MCF 10A (cell line): Measurements from ENCODE around the gene HFM1. TPM values are rescaled to one million over a fixed set of nuclear protein-coding genes. Genes with fewer than 3 reads are reported as not detected.
"Not testable (repeated sequence)": the region's sequence is repeated elsewhere in the genome, so short reads cannot be mapped to it uniquely, and the experiment has no call there.

Experiments
- BruUV-seq: library from RNA; stranded (reverse); fragments of 400-500 nt; replicated peaks from 2 replicates; lab custom pipeline; 2021; lab: Mats Ljungman, UMichigan
- CTCF ChIA-PET: fragments of 300-600 bp; sonication (Branson Sonifier 250); formaldehyde crosslinking; extraction: SDS; loops from one replicate; lab custom pipeline; 2021; ENCODE audit warnings: antibody characterized with exemption, inconsistent platforms; lab: Yijun Ruan, JAX
- POLR2A ChIA-PET: fragments of 300-600, 350-650 bp; sonication (Branson Sonifier 250); formaldehyde crosslinking; extraction: SDS; loops from one replicate; lab custom pipeline; 2020; ENCODE audit warnings: antibody characterized with exemption, inconsistent platforms; lab: Yijun Ruan, JAX
- DNase-seq: peaks from one replicate; pipeline ENCODE4 v3.0.0-alpha.2; 2018; ENCODE audit not compliant: unreplicated experiment
- H3K27ac Mint-ChIP-seq: one replicate; pipeline ENCODE4 v1.8.0; 2022; ENCODE audit warnings: mild to moderate bottlenecking, low read depth, mixed read lengths; ENCODE audit not compliant: unreplicated experiment
- H3K27me3 Mint-ChIP-seq: one replicate; pipeline ENCODE4 v1.8.0; 2022; ENCODE audit warnings: mixed read lengths; ENCODE audit not compliant: insufficient read depth, unreplicated experiment
- H3K36me3 Mint-ChIP-seq: one replicate; pipeline ENCODE4 v1.8.0; 2022; ENCODE audit warnings: mild to moderate bottlenecking, moderate library complexity, mixed read lengths; ENCODE audit not compliant: insufficient read depth, unreplicated experiment
- H3K4me1 Mint-ChIP-seq: one replicate; pipeline ENCODE4 v1.8.0; 2022; ENCODE audit warnings: mixed read lengths; ENCODE audit not compliant: insufficient read depth, unreplicated experiment
- H3K4me3 Mint-ChIP-seq: one replicate; pipeline ENCODE4 v1.8.0; 2022; ENCODE audit warnings: mild to moderate bottlenecking, moderate library complexity, mixed read lengths; ENCODE audit not compliant: unreplicated experiment
- H3K9me3 Mint-ChIP-seq: one replicate; pipeline ENCODE4 v1.8.0; 2022; ENCODE audit warnings: mixed read lengths; ENCODE audit not compliant: unreplicated experiment
- intact Hi-C: fragments of 100-400 bp; cut with micrococcal nuclease; formaldehyde crosslinking; loops from 2 replicates; pipeline ENCODE4 v1.14.1; 2022
- total RNA-seq: library from RNA; stranded (reverse); gene quantifications from 2 replicates; pipeline ENCODE4 v1.2.3, GENCODE V29; 2022
- TF ChIP-seq, protein P1 (sequence below): fragments of 200-600 bp; IDR thresholded peaks from one replicate; pipeline ENCODE4 v1.8.0; 2022; ENCODE audit warnings: antibody characterized with exemption, mild to moderate bottlenecking; ENCODE audit not compliant: unreplicated experiment

The HFM1 gene
- total RNA-seq, 1 experiment from 2014 or later = not detected

DNA sequence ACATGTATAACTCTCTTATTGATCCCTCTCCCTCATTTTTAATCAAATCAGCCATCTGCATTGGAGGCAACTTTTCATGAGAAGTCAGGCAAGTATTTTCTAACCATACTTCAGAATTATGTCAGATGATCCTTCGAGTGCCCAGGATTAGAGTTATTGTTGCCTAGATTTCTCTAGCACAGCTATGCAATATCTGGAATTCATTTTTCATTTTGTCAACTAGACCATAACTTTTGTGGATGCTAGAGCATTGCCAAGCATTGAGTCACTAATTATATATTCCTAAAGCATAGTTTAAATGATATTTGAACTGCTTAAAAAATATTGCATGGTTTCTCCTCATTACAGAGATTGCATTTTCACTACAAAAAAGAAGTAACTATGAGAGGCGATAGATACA lies 21.2 kb downstream of the HFM1 start:
- Mint-ChIP-seq H3K9me3 (no peaks in the 10 kb centered on the region), H3K36me3 (no peaks in the 10 kb centered on the region), H3K27me3 (peaks cover 49% of the 10 kb centered on the region), H3K4me3 (no peak overlapping the region), H3K4me1 (no peaks in the 10 kb centered on the region), H3K27ac (no peak overlapping the region)
- no TSS peak for BruUV-seq
- intact Hi-C loops = no loop called here
- no peak for DNase-seq
- ChIA-PET POLR2A (interaction anchor here (0.7 kb wide), 1 partner anchor 30 kb away, joined by 4 read pairs; no protein-coding TSS in a partner anchor), CTCF (interaction anchor here (0.6 to 2.7 kb wide), 2 partner anchors 17 to 368 kb away, joined by 3 to 8 read pairs; no protein-coding TSS in a partner anchor)
- TF ChIP-seq, protein P1, sequence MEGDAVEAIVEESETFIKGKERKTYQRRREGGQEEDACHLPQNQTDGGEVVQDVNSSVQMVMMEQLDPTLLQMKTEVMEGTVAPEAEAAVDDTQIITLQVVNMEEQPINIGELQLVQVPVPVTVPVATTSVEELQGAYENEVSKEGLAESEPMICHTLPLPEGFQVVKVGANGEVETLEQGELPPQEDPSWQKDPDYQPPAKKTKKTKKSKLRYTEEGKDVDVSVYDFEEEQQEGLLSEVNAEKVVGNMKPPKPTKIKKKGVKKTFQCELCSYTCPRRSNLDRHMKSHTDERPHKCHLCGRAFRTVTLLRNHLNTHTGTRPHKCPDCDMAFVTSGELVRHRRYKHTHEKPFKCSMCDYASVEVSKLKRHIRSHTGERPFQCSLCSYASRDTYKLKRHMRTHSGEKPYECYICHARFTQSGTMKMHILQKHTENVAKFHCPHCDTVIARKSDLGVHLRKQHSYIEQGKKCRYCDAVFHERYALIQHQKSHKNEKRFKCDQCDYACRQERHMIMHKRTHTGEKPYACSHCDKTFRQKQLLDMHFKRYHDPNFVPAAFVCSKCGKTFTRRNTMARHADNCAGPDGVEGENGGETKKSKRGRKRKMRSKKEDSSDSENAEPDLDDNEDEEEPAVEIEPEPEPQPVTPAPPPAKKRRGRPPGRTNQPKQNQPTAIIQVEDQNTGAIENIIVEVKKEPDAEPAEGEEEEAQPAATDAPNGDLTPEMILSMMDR = no peak

DNA sequence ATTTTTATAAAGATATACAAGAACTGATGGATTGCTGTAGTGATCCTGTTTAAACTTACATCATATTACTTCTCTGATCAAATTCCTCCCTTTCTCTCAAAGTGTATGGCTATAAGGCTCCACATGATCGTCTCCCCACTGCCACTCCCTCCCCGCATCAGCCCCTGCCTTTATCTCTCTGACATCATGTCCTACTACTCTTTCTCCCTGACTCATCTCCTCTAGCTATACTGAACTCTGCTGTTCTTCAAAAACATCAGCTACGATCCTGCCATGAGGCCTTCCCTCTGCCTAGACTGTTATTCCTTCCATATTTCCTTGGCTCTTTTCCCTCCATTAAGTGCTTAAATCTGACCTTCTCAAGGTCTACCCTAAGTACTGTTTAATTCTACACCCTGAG lies 22.8 kb downstream of the HFM1 start:
- intact Hi-C loops = no loop called here

DNA sequence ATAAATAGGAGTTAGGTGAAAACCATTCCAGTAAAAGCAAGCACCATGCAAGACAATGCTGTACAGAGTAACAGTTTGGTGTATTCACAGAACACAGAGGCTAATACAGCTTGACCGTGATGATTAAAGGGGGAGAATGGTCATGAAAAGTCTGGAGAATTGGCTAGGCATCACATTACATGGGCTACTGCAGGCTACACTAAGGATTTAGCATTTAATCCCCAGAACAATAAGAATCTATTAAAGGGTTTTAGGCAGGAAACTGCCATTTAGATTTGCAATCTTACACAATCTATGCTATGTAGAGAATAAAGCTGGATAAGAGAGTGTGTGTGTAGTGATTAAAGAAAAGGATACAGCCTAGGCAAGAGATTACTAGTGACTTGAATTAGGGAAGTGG lies 30.6 kb downstream of the HFM1 start:
- TF ChIP-seq, protein P1 = no peak
- POLR2A ChIA-PET = no interaction called here
- Mint-ChIP-seq H3K27me3 (peaks cover 44% of the 10 kb centered on the region), H3K4me1 (no peaks in the 10 kb centered on the region), H3K36me3 (no peaks in the 10 kb centered on the region), H3K4me3 (no peak overlapping the region), H3K27ac (no peak overlapping the region), H3K9me3 (peaks cover 7% of the 10 kb centered on the region)
- no TSS peak for BruUV-seq
- no peak for DNase-seq
- CTCF ChIA-PET = no interaction called here
- intact Hi-C loops = no loop called here

More for the DNA sequence above, 22.8 kb downstream of the HFM1 start:
- peaks cover 49% of the 10 kb centered on the region for H3K27me3 Mint-ChIP-seq
- no peaks in the 10 kb centered on the region for H3K9me3 Mint-ChIP-seq
- no peaks in the 10 kb centered on the region for H3K36me3 Mint-ChIP-seq
- POLR2A ChIA-PET = no interaction called here
- DNase-seq = no peak
- H3K27ac Mint-ChIP-seq = no peak overlapping the region
- TF ChIP-seq, protein P1 = no peak
- H3K4me3 Mint-ChIP-seq = no peak overlapping the region
- H3K4me1 Mint-ChIP-seq = no peaks in the 10 kb centered on the region
- BruUV-seq = no TSS peak
- CTCF ChIA-PET = interaction anchor here (1.1 to 1.2 kb wide), 2 partner anchors 99 to 216 kb away, joined by 5 read pairs; no protein-coding TSS in a partner anchor

DNA sequence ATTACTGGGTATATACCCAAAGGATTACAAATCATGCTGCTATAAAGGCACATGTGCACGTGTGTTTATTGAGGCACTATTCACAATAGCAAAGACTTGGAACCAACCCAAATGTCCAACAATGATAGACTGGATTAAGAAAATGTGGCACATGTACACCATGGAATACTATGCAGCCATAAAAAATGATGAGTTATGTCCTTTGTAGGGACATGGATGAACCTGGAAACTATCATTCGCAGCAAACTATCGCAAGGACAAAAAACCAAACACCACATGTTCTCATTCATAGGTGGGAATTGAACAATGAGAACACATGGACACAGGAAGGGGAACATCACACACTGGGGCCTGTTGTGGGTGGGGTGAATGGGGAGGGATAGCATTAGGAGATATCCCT lies 32.4 kb downstream of the HFM1 start:
- H3K36me3 Mint-ChIP-seq, H3K27ac Mint-ChIP-seq, intact Hi-C loops, BruUV-seq, H3K4me1 Mint-ChIP-seq, CTCF ChIA-PET, POLR2A ChIA-PET, DNase-seq, H3K4me3 Mint-ChIP-seq, H3K9me3 Mint-ChIP-seq: not testable (repeated sequence)
- H3K27me3 Mint-ChIP-seq = peaks cover 56% of the 10 kb centered on the region
